Suprapubic skin (tissue), 3 donors: ENCODE results near the gene TOMM7.
"Not testable (repeated sequence)": the region's sequence is repeated elsewhere in the genome, so short reads cannot be mapped to it uniquely, and the experiment has no call there.

Source experiments
- EP300 ChIP-seq: sonication (generic); formaldehyde crosslinking; IDR thresholded peaks from one replicate; pipeline ENCODE4 v1.6.1; 2017; ENCODE audit warnings: antibody characterized with exemption
- POLR2A ChIP-seq, 2 donors: fragments of 450-650 bp; IDR thresholded peaks; one replicate each; pipeline ENCODE4 v1.6.1; 2017; ENCODE audit warnings: antibody characterized with exemption in 2 of 2, mild to moderate bottlenecking in 2 of 2, moderate library complexity in 2 of 2
- TF ChIP-seq, protein P1 (sequence below), 2 donors: fragments of 200-600 bp in 1 of 2; fragments of 450-650 bp in 1 of 2; sonication (generic) in 1 of 2; IDR thresholded peaks; one replicate each; pipeline ENCODE4 v1.5.1; 2016 to 2019; ENCODE audit warnings: antibody characterized with exemption in 2 of 2, mild to moderate bottlenecking in 1 of 2, moderate library complexity in 1 of 2

DNA sequence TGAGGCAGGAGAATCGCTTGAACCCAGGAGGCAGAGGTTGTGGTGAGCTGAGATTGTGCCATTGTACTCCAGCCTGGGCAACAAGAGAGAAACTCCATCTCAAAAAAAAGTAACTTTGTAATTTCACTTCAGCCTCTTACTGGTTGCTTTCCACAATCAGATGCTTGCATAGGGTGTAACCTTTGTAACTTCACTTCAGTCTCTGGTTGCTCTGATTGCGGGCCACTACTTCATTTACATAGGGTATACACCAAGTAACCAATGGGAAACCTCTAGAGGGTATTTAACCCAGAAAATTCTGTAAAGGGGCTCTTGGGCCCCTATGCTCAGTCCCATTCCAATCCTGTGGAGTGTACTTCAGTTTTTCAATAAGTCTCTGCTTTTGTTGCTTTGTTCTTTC, 13.9 kb upstream of the TOMM7 start:
- not testable (repeated sequence) for TF ChIP-seq EP300; POLR2A (IDR thresholded peaks at IDR 0.05)
- TF ChIP-seq, protein P1, sequence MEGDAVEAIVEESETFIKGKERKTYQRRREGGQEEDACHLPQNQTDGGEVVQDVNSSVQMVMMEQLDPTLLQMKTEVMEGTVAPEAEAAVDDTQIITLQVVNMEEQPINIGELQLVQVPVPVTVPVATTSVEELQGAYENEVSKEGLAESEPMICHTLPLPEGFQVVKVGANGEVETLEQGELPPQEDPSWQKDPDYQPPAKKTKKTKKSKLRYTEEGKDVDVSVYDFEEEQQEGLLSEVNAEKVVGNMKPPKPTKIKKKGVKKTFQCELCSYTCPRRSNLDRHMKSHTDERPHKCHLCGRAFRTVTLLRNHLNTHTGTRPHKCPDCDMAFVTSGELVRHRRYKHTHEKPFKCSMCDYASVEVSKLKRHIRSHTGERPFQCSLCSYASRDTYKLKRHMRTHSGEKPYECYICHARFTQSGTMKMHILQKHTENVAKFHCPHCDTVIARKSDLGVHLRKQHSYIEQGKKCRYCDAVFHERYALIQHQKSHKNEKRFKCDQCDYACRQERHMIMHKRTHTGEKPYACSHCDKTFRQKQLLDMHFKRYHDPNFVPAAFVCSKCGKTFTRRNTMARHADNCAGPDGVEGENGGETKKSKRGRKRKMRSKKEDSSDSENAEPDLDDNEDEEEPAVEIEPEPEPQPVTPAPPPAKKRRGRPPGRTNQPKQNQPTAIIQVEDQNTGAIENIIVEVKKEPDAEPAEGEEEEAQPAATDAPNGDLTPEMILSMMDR (IDR thresholded peaks at IDR 0.05) = not testable (repeated sequence)
